ENCODE results near the gene IFNA13. TPM values are rescaled to one million over a fixed set of nuclear protein-coding genes. Genes with fewer than 3 reads are reported as not detected.

IFNA13 gene
- total and polyA plus RNA-seq, 2 donors (not counting 3 experiments of a cell fraction or from before 2014, with no cell fraction given) = not detected

GRCh38 chr9:21383627-21384026 is 15.8 kb upstream of the IFNA13 start:
- Histone ChIP-seq H3K9ac (replicated peaks; ENCODE audit: extremely low read depth, insufficient read depth, low read length) (no peak overlapping the region), H4K20me1 (replicated peaks; ENCODE audit: control insufficient read depth, extremely low read depth, insufficient read depth, low read length) (no peaks in the 10 kb centered on the region), H3K4me3 (replicated peaks in 1 of 3; ENCODE audit: insufficient read depth in 1 of 3, low read depth in 1 of 3, low read length in 3 of 3) (no peak overlapping the region), H3K4me1 (ENCODE audit: control insufficient read depth, extremely low read depth, insufficient read depth, low read length) (no peaks in the 10 kb centered on the region), H3K9me3 (replicated peaks; ENCODE audit: control insufficient read depth, insufficient read depth, low read length) (no peaks in the 10 kb centered on the region), H3K27ac (ENCODE audit: insufficient read depth, low read depth, low read length) (no peak overlapping the region), H3K36me3 (ENCODE audit: control insufficient read depth in 2 of 2, extremely low read depth in 1 of 2, insufficient read depth in 2 of 2, low read length in 2 of 2) (no peaks in the 10 kb centered on the region), H3K27me3 (ENCODE audit: control insufficient read depth in 2 of 2, insufficient read depth in 2 of 2, low read length in 2 of 2) (peaks cover 10 to 69% of the 10 kb centered on the region in 2 experiments), H3K79me2 (ENCODE audit: control insufficient read depth, insufficient read depth, low read length) (no peaks in the 10 kb centered on the region), H3K9me1 (replicated peaks; ENCODE audit: control insufficient read depth, extremely low read depth, insufficient read depth, low read length) (no peaks in the 10 kb centered on the region), H2AFZ (ENCODE audit: low read depth, low read length) (no peak overlapping the region), H3K4me2 (ENCODE audit: insufficient read depth, low read length) (no peak overlapping the region)
- ChIA-PET CTCF (interaction anchor here (2.1 kb wide), 1 partner anchor 12 kb away, joined by 10 read pairs; no protein-coding TSS in a partner anchor), POLR2A (no interaction called here)
- TF ChIP-seq POLR2AphosphoS5 (IDR thresholded peaks at IDR 0.05; ENCODE audit: insufficient read depth, low read depth, low read length) = no peak
- TF ChIP-seq POLR2A (IDR thresholded peaks at IDR 0.05; ENCODE audit: low read depth, low read length) = no peak
- TF ChIP-seq EZH2 (IDR thresholded peaks at IDR 0.05; ENCODE audit: borderline replicate concordance, low read depth, low read length, severe bottlenecking) = no peak
- TF ChIP-seq GATA2 (IDR thresholded peaks at IDR 0.05; ENCODE audit: insufficient read depth, insufficient read length, low read depth, low read length) = no peak
- TF ChIP-seq MYC (IDR thresholded peaks at IDR 0.05; ENCODE audit: low read depth, low read length) = no peak
- TF ChIP-seq MAX (IDR thresholded peaks at IDR 0.05; ENCODE audit: insufficient read depth, insufficient read length) = no peak
- no peak for TF ChIP-seq JUN (IDR thresholded peaks at IDR 0.05; ENCODE audit: borderline replicate concordance, insufficient read depth, insufficient read length, low read depth)
- TF ChIP-seq CTCF (IDR thresholded peaks at IDR 0.05; ENCODE audit: extremely low read depth in 1 of 2, insufficient read depth in 1 of 2, low read depth in 1 of 2, low read length in 2 of 2) = no peak
- no peak for TF ChIP-seq FOS (IDR thresholded peaks at IDR 0.05; ENCODE audit: borderline replicate concordance, insufficient read depth, low read length)
- DNase-seq (ENCODE audit: low read depth, low spot score) (no peak), FAIRE-seq (no peak)
- intact Hi-C loops (cut with micrococcal nuclease) (no loop called here), dilution Hi-C loops (cut with MboI; ENCODE audit: extremely low pct_ligation_motif_present, low sequenced_read_pairs) (no loop called here)
- no TSS peak for BruUV-seq (replicated peaks)
